A673 (cell line): ENCODE data around the gene LRRC8B. TPM values are rescaled to one million over a fixed set of nuclear protein-coding genes. Genes with fewer than 3 reads are reported as not detected.
"Not testable (repeated sequence)": the region's sequence is repeated elsewhere in the genome, so short reads cannot be mapped to it uniquely, and the experiment has no call there.

Experiments
- BruUV-seq: library from RNA; stranded (reverse); fragments of 400-500 nt; replicated peaks from 2 replicates; lab custom pipeline; 2021; lab: Mats Ljungman, UMichigan
- CTCF ChIA-PET: fragments of 300-600 bp; sonication (Branson Sonifier 250); formaldehyde crosslinking; loops from one replicate; lab custom pipeline; 2022; ENCODE audit warnings: antibody characterized with exemption; lab: Charles Lee
- POLR2A ChIA-PET: fragments of 300-600 bp; sonication (Branson Sonifier 250); formaldehyde crosslinking; loops from one replicate; lab custom pipeline; 2022; ENCODE audit warnings: antibody characterized with exemption; ENCODE audit not compliant: low non-redundant PET; lab: Charles Lee
- DNase-seq: peaks from one replicate; pipeline ENCODE4 v3.0.0-alpha.2; 2015; ENCODE audit warnings: low spot score
- H3K27ac ChIP-seq: fragments of 200-600 bp; sonication (generic); 2 replicates; pipeline ENCODE4 v1.5.1; 2016; ENCODE audit warnings: mixed run types, low read depth, mild to moderate bottlenecking, mixed read lengths, antibody characterized with exemption, low read length; ENCODE audit not compliant: poor library complexity, severe bottlenecking
- H3K27me3 ChIP-seq: fragments of 200-600 bp; sonication (generic); replicated peaks from 2 replicates; pipeline ENCODE4 v1.6.1; 2017; ENCODE audit warnings: mixed run types, low read depth, mild to moderate bottlenecking, mixed read lengths, antibody characterized with exemption, low read length; ENCODE audit not compliant: insufficient read depth, poor library complexity
- H3K36me3 ChIP-seq: fragments of 200-600 bp; sonication (generic); 2 replicates; pipeline ENCODE4 v1.6.1; 2016; ENCODE audit warnings: mixed run types, mild to moderate bottlenecking, mixed read lengths, antibody characterized with exemption, low read length; ENCODE audit not compliant: insufficient read depth, poor library complexity, severe bottlenecking
- H3K4me1 ChIP-seq: fragments of 200-600 bp; sonication (generic); 2 replicates; pipeline ENCODE4 v1.6.1; 2017; ENCODE audit warnings: mixed run types, mild to moderate bottlenecking, mixed read lengths, antibody characterized with exemption, low read length; ENCODE audit not compliant: insufficient read depth, poor library complexity, severe bottlenecking
- H3K4me3 ChIP-seq: fragments of 200-600 bp; sonication (generic); 2 replicates; pipeline ENCODE4 v1.5.1; 2016; ENCODE audit warnings: low read depth, mixed run types, mild to moderate bottlenecking, mixed read lengths, low read length; ENCODE audit not compliant: poor library complexity, severe bottlenecking
- H3K9me3 ChIP-seq: fragments of 200-600 bp; sonication (generic); 2 replicates; pipeline ENCODE4 v1.6.1; 2016; ENCODE audit warnings: mixed run types, low read depth, mild to moderate bottlenecking, mixed read lengths, antibody characterized with exemption, low read length; ENCODE audit not compliant: poor library complexity, severe bottlenecking
- EZH2 ChIP-seq: fragments of 200-600 bp; sonication (generic); IDR thresholded peaks from 2 replicates; pipeline ENCODE4 v1.6.1; 2017; ENCODE audit warnings: borderline replicate concordance, low read depth, mild to moderate bottlenecking, mixed read lengths, antibody characterized with exemption, low read length; ENCODE audit not compliant: poor library complexity, severe bottlenecking
- intact Hi-C: fragments of 100-400 bp; cut with micrococcal nuclease; formaldehyde crosslinking; loops from one replicate; pipeline ENCODE4 v1.10.0; 2022; ENCODE audit not compliant: unreplicated experiment
- total RNA-seq: library from RNA; stranded (reverse); gene quantifications from 2 replicates; pipeline ENCODE4 v1.2.3, GENCODE V29; 2021
- TF ChIP-seq, protein P1 (sequence below): fragments of 300-800, 200-600 bp; sonication (generic); conservative IDR thresholded peaks from 2 replicates; pipeline ENCODE4 v1.5.1; 2017; ENCODE audit warnings: low read depth, mild to moderate bottlenecking, antibody characterized with exemption, low read length, moderate library complexity, mixed read lengths

LRRC8B gene
- total RNA-seq, 1 experiment from 2014 or later, result 18.9 TPM

DNA sequence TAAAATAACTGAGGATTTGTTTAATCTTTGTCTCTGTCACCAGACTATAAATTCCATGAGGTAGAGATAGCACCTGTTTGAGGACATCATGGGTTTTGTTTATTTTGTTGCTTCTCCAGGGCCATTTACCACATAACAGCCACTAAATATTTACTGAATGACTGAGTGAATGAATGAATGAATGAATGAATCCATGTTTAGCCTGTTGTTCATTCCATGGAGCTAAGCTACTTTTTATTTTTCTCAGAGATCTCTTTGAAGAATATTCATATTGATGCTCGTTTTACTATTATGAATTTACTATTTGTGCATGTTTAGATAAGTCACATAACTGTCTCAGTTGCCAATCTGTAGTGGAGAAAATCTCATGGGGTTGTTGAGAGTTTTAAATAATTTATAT is 17.7 kb downstream of the LRRC8B start:
- Histone ChIP-seq H3K36me3 (no peaks in the 10 kb centered on the region), H3K4me3 (no peak overlapping the region), H3K27me3 (no peaks in the 10 kb centered on the region), H3K27ac (no peak overlapping the region), H3K9me3 (no peaks in the 10 kb centered on the region), H3K4me1 (peaks cover 22% of the 10 kb centered on the region)
- BruUV-seq, result no TSS peak
- POLR2A ChIA-PET, result no interaction called here
- TF ChIP-seq, protein P1, sequence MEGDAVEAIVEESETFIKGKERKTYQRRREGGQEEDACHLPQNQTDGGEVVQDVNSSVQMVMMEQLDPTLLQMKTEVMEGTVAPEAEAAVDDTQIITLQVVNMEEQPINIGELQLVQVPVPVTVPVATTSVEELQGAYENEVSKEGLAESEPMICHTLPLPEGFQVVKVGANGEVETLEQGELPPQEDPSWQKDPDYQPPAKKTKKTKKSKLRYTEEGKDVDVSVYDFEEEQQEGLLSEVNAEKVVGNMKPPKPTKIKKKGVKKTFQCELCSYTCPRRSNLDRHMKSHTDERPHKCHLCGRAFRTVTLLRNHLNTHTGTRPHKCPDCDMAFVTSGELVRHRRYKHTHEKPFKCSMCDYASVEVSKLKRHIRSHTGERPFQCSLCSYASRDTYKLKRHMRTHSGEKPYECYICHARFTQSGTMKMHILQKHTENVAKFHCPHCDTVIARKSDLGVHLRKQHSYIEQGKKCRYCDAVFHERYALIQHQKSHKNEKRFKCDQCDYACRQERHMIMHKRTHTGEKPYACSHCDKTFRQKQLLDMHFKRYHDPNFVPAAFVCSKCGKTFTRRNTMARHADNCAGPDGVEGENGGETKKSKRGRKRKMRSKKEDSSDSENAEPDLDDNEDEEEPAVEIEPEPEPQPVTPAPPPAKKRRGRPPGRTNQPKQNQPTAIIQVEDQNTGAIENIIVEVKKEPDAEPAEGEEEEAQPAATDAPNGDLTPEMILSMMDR, result no peak
- no peak for TF ChIP-seq EZH2
- CTCF ChIA-PET, result no interaction called here
- intact Hi-C loops, result no loop called here
- no peak for DNase-seq

DNA sequence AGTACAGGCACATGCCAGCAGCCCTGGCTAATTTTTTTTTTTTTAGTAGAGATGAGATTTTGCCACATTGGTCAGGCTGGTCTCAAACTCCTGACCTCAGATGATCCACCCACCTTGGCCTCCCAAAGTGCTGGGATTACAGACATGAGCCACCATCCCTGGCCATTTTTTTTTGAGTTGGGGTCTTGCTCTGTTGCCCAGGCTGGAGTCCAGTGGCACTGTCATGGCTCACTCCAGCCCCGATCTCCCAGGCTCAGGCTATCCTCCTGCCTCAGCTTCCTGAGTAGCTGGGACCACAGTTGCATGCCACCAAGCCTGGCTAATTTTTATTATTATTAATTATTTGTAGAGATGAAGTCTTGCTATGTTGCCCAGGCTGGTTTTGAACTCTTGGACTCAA is 19.0 kb downstream of the LRRC8B start:
- H3K9me3 ChIP-seq, H3K27ac ChIP-seq, CTCF ChIA-PET, H3K4me3 ChIP-seq, BruUV-seq, DNase-seq, H3K27me3 ChIP-seq, H3K36me3 ChIP-seq, POLR2A ChIA-PET, intact Hi-C loops: not testable (repeated sequence)
- peaks cover 34% of the 10 kb centered on the region for H3K4me1 ChIP-seq

DNA sequence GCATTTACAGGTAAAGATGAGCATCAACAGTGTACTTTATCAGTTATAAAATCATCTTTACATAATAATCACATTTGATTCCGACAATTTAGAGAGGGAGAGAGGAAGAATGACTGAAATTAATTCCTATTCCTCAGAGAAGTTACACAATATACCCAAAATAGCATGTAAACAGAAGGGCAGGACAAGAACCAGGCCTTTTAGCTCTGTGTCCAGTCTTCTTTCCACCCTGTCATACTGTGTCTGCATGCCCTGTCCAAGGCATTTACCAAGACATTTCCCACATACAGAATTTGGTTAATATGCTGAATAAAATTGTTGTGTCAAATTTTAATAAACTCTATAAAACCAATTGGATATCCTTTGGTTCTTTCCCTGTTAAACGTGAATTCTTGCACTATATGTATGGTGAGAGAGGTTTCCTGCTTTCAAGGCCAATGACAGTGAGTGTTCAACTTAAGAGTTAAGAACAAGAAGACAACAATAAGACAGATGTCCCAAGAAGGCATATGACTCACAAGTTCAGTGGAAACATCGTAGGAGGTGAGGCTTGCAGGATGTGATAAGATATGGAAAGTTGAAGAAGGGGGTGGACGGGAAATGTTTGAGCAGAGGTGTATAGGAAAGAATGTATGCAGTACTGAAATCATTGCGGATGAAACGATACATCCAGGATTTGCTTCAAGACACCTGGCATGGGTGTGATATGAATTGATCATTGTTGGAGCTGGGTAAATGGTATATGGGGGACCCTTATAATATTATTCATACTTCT is 20.8 kb downstream of the LRRC8B start:
- H3K9me3 ChIP-seq, result no peaks in the 10 kb centered on the region
- DNase-seq, result no peak
- ChIA-PET CTCF (no interaction called here), POLR2A (no interaction called here)
- no peak overlapping the region for H3K4me3 ChIP-seq
- no TSS peak for BruUV-seq
- H3K27me3 ChIP-seq, result no peaks in the 10 kb centered on the region
- H3K4me1 ChIP-seq, result peaks cover 38% of the 10 kb centered on the region
- H3K36me3 ChIP-seq, result no peaks in the 10 kb centered on the region
- intact Hi-C loops, result no loop called here
- TF ChIP-seq, protein P1, result no peak
- no peak overlapping the region for H3K27ac ChIP-seq
